Left hindlimb (tissue), 1 donor: Measurements from ENCODE around the gene ADCYAP1R1.
"Not testable (repeated sequence)": the region's sequence is repeated elsewhere in the genome, so short reads cannot be mapped to it uniquely, and the experiment has no call there.

ENCODE experiments used
- DNase-seq: peaks from one replicate; pipeline ENCODE4 v3.0.0-alpha.2; 2018

Gene ADCYAP1R1

DNA sequence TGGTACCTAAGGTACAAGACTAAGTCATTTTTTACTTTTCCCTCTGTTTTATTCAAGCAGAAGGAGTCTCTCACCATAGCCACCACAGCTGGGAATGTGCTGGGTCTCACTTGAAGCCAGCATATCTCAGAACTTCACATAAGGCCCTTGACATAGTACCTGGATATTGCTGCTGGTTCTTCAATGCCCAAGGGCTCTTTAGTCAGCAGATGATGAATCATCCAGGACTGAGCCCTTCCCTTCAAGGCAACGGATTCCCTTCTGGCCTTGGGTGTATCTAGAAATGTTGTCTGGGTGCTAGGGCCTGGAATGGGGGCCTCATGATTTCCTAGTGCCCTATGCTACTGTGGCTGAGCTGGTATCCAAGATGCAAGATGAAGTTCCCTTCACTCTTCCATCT is 93.9 kb downstream of the ADCYAP1R1 start:
- DNase-seq, result no peak

DNA sequence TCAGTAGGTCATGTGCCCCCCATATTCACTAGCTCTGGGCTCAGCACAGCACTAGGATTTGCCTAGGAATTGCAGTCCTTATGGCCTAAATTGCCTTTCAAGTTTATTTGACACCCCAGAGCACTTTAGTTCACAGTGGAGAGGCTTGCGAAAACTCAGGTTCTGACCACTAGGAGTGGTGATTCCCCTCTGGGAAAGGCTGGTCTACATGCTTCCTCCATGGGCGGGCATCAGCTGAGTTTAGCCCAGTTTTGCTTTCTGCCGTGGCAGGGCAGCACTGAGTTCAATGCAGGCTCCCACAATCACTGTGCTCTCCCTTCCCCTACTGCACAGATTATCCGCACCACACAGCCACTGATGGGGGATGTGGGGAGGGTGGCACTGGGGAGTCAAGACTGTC is 94.4 kb downstream of the ADCYAP1R1 start:
- DNase-seq, result no peak

DNA sequence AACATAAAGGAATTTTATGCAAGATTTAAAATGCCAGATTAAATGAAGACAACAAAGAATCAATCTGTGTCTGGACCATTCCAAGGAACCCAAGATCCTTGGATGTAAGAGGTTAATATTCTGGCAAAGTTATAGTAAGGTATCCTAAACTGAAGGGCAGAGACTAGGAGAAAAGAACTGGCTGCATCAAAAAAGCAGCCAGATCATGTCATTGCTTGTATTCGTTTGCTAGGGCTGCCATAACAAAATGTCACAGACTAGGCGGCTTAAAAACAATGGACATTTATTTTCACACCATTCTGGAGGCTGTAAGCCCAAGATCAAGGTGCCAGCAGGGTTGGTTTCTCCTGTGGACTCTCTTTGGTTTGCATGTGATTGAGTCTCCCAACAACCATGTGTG is 99.7 kb downstream of the ADCYAP1R1 start:
- DNase-seq, result no peak

DNA sequence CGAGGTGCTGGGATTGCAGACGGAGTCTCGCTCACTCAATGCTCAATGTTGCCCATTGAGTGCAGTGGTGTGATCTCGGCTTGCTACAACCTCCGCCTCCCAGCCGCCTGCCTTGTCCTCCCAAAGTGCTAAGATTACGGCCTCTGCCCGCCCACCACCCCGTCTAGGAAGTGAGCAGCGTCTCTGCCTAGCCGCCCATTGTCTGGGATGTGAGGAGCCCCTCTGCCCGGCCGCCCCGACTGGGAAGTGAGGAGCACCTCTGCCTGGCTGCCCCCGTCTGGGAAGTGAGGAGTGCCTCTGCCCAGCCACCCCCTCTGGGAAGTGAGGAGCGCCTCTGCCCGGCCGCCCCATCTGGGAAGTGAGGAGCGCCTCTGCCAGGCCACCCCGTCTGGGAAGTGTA is 101.2 kb downstream of the ADCYAP1R1 start:
- DNase-seq, result not testable (repeated sequence)

DNA sequence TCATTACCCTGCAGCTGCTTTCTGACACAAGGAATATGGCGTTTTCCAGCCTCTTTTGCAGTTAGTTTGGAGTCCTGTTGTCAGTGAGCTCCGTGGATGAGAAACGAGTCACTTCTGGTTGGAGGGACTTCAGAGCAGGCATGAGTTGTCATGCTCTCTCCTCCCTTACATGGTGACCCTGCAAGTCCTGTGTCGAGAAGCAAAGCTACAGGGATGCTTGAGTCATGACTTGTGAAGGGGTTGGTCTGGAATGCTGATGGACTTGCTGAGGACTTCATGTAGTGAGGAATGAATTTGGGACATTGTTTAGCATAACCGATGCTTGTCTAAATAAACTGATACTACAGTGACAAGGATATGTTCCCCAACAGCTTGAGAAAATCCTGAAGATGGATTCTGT is 108.8 kb downstream of the ADCYAP1R1 start:
- DNase-seq, result no peak
